Upper lobe of left lung (tissue), 6 donors: ENCODE data around the gene PROX2. TPM values are rescaled to one million over a fixed set of nuclear protein-coding genes. Genes with fewer than 3 reads are reported as not detected.

ENCODE experiments used
- ATAC-seq, 2 donors: fragments of 200-7000 bp; cut with Tn5 transposase; one replicate each; pipeline ENCODE4 v1.9.1; 2022; ENCODE audit warnings: mild to moderate bottlenecking in 2 of 2, moderate library complexity in 2 of 2; ENCODE audit not compliant: low FRiP score in 2 of 2
- DNase-seq, 2 donors: peaks; one replicate each; pipeline ENCODE4 v3.0.0-alpha.2; 2019 to 2020
- H3K27ac ChIP-seq, 4 donors: fragments of 200-600 bp; sonication (generic); one replicate each; pipeline ENCODE4 v1.5.1; 2016 to 2019
- H3K27me3 ChIP-seq, 4 donors: fragments of 200-600 bp; sonication (generic); one replicate each; pipeline ENCODE4 v1.5.1; 2017 to 2019
- H3K36me3 ChIP-seq, 4 donors: fragments of 200-600 bp; sonication (generic); one replicate each; pipeline ENCODE4 v1.5.1; 2016 to 2019
- H3K4me1 ChIP-seq, 4 donors: fragments of 200-600 bp; sonication (generic); one replicate each; pipeline ENCODE4 v1.5.1; 2018 to 2019
- H3K4me3 ChIP-seq, 4 donors: fragments of 200-600 bp; sonication (generic); one replicate each; pipeline ENCODE4 v1.5.1; 2017 to 2019; ENCODE audit warnings: mild to moderate bottlenecking in 2 of 4, moderate library complexity in 1 of 4
- H3K9me3 ChIP-seq, 4 donors: fragments of 200-600 bp; sonication (generic); one replicate each; pipeline ENCODE4 v1.5.1; 2018 to 2019
- CTCF ChIP-seq, 6 experiments: fragments of 450-650 bp in 4 of 6; fragments of 200-600 bp in 2 of 6; sonication (generic) in 2 of 6; IDR thresholded peaks; one replicate each; pipeline ENCODE4 v1.5.1; 2016 to 2019; ENCODE audit warnings: antibody characterized with exemption in 6 of 6
- EP300 ChIP-seq, 4 donors: sonication (generic); formaldehyde crosslinking; IDR thresholded peaks; one replicate each; pipeline ENCODE4 v1.5.1; 2017; ENCODE audit warnings: antibody characterized with exemption in 4 of 4, control low read depth in 2 of 4
- POLR2A ChIP-seq, 4 donors: fragments of 450-650 bp; IDR thresholded peaks; one replicate each; pipeline ENCODE4 v1.5.1; 2016 to 2017; ENCODE audit warnings: antibody characterized with exemption in 4 of 4, mild to moderate bottlenecking in 2 of 4
- POLR2AphosphoS5 ChIP-seq, 2 donors: sonication (generic); formaldehyde crosslinking; IDR thresholded peaks; one replicate each; pipeline ENCODE4 v1.5.1; 2017; ENCODE audit warnings: antibody characterized with exemption in 2 of 2
- WGBS, 2 donors: methylation state at CpG; one replicate each; pipeline ENCODE4 v1.1.5; 2017 to 2018; 5-methylcytosine and 5-hydroxymethylcytosine counted together
- total RNA-seq, 6 donors: library from RNA; depleted of rRNA in 4 of 6; stranded (reverse); fragments of >200 nt in 4 of 6; gene quantifications; one replicate each; pipeline versions ENCODE4 v1.1.0 to v1.2.1, GENCODE V29; 2016 to 2021
- donor health status: DM: no; HTN: no; CAD: no; lungs with moderate emphysema.
- donor health status: DM: no; HTN: yes; CAD: no; lungs with severe emphysema.

The PROX2 gene
- total RNA-seq, 6 donors from 2014 or later, result 0.07 to 0.11 TPM; not detected in 4

GRCh38 chr14:74864198-74864597 is 11.7 kb downstream of the PROX2 start:
- Histone ChIP-seq H3K27ac (peak overlapping the region in 1 of 4 donors; percentile 55), H3K4me1 (peaks cover 0 to 18% (median 5%) of the 10 kb centered on the region in 4 donors), H3K36me3 (no peaks in the 10 kb centered on the region), H3K9me3 (no peaks in the 10 kb centered on the region), H3K4me3 (no peak overlapping the region), H3K27me3 (no peaks in the 10 kb centered on the region)
- TF ChIP-seq EP300 (IDR thresholded peaks at IDR 0.05) (no peak), POLR2AphosphoS5 (IDR thresholded peaks at IDR 0.05) (no peak), CTCF (IDR thresholded peaks at IDR 0.05) (no peak), POLR2A (IDR thresholded peaks at IDR 0.05) (no peak)
- 70 to 77% methylated on average over 9 of the region's 9 CpGs for WGBS, 2 donors
- no peak for ATAC-seq
- DNase-seq, result no peak

- peaks cover 0 to 18% (median 5%) of the 10 kb centered on the region in 4 donors for H3K4me1 ChIP-seq
- ATAC-seq, result peak; percentile 64 to 72
- no peaks in the 10 kb centered on the region for H3K27me3 ChIP-seq
- H3K9me3 ChIP-seq, result no peaks in the 10 kb centered on the region
- DNase-seq, result peak in 1 of 2 donors; percentile 48
- WGBS, 2 donors, result 59 to 67% methylated on average over 7 to 9 of the region's 9 CpGs
- no peaks in the 10 kb centered on the region for H3K36me3 ChIP-seq
- TF ChIP-seq CTCF (IDR thresholded peaks at IDR 0.05), result no peak
- no peak for TF ChIP-seq POLR2A (IDR thresholded peaks at IDR 0.05)
- TF ChIP-seq EP300 (IDR thresholded peaks at IDR 0.05), result no peak
- TF ChIP-seq POLR2AphosphoS5 (IDR thresholded peaks at IDR 0.05), result no peak
- no peak overlapping the region for H3K27ac ChIP-seq
- no peak overlapping the region for H3K4me3 ChIP-seq
These were observed 12.7 kb downstream of the PROX2 start for GRCh38 chr14:74863274-74863673.

- Histone ChIP-seq H3K27me3 (no peaks in the 10 kb centered on the region), H3K4me1 (peaks cover 0 to 18% (median 5%) of the 10 kb centered on the region in 4 donors), H3K27ac (no peak overlapping the region), H3K9me3 (no peaks in the 10 kb centered on the region), H3K36me3 (no peaks in the 10 kb centered on the region), H3K4me3 (no peak overlapping the region)
- no peak for ATAC-seq
- no peak for DNase-seq
- TF ChIP-seq CTCF (IDR thresholded peaks at IDR 0.05), result no peak
- TF ChIP-seq POLR2AphosphoS5 (IDR thresholded peaks at IDR 0.05), result no peak
- no peak for TF ChIP-seq EP300 (IDR thresholded peaks at IDR 0.05)
- no peak for TF ChIP-seq POLR2A (IDR thresholded peaks at IDR 0.05)
- WGBS, 2 donors, result 70 to 79% methylated on average over 3 of the region's 3 CpGs
These were observed 14.2 kb downstream of the PROX2 start for GRCh38 chr14:74861734-74862090.

- WGBS, 2 donors, result 28 to 29% methylated on average over 6 to 7 of the region's 7 CpGs
- no peak overlapping the region for H3K27ac ChIP-seq
- H3K4me1 ChIP-seq, result peaks cover 0 to 18% (median 5%) of the 10 kb centered on the region in 4 donors
- no peaks in the 10 kb centered on the region for H3K9me3 ChIP-seq
- DNase-seq, result peak in 1 of 2 donors; percentile 91
- TF ChIP-seq CTCF (IDR thresholded peaks at IDR 0.05) (peak; percentile 81 to 87 (median 83)), POLR2A (IDR thresholded peaks at IDR 0.05) (no peak)
- H3K36me3 ChIP-seq, result no peaks in the 10 kb centered on the region
- ATAC-seq, result peak; percentile 74 to 81
- no peak overlapping the region for H3K4me3 ChIP-seq
- H3K27me3 ChIP-seq, result no peaks in the 10 kb centered on the region
These were observed 14.8 kb downstream of the PROX2 start for GRCh38 chr14:74860899-74861733.
